Activated T-helper 9 cell treated with anti-CD3 and anti-CD28 coated beads, Interleukin-2, amount 50 U/mL, for 16 hours (primary cell): ENCODE measurements around the gene CTBP1.

ENCODE experiments used
- DNase-seq: peaks from one replicate; pipeline ENCODE4 v3.0.0-alpha.2; 2020; ENCODE audit warnings: low read depth

The CTBP1 gene

DNA sequence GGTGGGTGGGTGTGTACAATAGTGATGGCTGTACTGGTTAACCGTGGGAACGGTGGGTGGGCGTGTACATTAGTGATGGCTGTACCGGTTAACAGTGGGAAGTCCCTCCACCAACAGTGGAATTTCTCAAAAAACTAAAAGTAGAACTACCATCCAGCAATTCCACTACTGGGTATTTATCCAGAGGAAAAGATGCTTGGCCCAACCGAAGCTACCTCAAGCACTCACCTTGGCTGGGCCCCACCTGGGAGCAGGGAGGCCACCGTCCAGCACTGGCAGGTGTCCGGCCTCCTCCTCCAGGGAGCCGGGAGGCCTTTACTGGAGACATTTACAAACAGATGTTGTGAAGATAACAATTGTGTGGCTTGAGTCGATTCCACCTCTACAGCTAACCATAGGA is 34.8 kb upstream of the CTBP1 start:
- no peak for DNase-seq

DNA sequence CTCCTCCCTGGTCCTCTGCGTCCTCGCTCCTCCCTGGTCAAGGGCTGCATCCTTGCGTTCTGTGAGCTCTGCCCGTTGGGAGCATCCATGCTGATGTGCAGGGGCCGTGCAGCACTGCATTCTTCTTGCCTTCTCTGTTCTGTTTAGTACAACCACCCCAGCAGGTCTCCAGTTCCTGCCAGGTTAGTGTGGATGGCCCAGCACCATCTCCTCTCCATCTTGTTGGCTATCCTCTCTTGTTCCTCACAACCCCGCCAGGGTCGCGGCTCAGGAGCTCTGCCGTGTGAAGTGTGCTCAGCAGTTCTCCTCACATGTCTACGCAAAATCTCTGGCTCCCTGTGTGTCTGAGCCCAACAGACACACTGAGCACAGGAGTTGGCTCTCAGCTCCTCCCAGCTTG is 30.3 kb upstream of the CTBP1 start:
- DNase-seq, result no peak

DNA sequence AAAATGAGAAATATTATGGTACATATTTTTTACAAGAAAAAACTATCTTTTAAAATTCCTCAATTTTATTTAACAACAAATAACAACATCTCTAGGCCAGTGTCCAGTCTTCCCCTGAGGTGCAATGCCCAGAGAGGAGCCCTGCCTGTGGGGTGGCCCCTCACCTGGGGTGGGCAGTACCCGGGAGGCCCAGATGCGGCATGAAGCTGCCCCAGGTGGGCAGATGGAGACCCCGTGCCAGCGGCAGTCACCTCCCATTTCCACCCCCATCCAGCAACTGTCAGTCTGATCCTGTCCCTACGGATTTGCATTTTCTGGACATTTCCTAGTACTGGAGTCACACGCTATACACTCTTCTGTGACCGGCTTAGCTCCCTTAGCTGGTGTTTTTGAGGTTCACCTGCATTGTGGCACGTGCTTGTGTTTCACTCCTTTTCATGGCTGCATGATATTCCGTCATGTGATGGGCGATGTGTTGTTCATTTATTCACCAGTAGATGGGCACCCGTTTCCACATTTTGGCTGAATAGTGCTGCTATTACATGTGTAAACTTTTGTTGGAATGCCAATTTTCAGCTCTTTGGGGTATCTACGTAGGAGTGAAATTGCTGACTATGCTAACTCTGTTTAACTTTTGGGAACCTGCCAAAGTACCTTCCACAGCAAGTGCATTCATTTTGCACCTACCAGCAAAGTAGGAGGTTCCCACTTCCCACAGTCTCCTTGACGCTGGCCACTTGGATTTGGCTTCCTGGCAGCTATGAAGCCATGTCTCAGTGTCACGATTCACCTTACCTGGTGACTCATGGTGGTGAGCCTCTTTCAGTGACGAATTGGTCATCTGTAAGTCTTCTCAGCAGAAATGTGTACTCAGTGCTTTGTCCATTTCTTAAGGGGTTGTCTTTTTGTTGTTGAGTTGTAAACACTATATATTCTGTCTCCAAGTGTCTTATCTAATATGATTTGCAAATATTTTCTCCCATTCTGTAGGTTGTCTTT is 29.0 kb upstream of the CTBP1 start:
- no peak for DNase-seq

DNA sequence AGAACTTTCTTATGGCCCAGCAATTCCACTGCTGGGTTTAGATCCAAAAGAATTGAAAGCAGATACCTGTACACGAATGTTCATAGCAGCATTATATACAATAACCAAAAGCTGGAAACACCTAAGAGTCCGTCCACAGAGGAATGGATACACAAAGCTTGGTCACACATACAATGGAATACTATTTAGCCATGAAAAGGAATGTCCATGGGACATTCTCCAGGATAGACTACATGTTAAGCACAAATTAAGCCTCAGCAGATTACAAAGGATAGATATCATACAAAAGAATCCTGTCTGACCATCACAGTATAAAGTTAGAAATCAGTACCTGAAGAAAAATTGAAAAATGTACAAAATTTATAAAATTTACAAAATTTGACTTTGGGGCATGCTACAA is 28.1 kb upstream of the CTBP1 start:
- no peak for DNase-seq

DNA sequence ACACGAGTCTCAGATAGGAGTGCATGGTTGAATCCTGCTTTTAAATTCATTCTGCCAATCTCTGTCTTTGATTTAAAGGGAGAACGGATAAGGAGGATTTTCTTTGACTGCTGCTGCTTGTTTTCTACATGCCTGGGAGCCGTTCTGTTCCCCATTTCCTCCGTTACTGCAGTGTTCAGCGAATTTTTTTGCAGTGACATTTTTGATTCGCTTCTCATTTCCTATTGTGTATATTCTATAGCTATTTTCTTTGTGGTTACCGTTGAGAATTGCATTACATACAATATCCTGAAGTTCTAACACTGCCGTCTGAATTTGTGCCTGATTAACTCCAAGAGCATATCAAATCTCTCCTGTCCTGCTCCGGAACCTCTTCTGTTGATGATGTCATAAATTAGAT is 25.9 kb upstream of the CTBP1 start:
- no peak for DNase-seq

DNA sequence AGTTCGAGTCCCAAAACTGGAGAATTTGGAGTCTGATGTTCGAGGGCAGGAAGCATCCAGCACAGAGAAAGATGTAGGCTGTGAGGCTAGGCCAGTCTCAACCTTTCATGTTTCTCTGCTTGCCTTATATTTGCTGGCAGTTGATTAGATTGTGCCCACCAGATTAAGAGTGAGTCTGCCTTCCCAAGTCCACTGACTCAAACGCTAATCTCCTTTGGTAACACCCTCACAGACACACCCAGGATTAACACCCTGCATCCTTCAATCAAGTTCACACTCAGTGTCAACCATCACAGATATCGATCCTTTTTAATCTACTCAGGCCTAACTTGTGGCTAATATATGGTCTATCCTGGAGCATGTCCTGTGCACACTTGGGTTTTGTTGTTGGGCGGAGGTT is 22.8 kb upstream of the CTBP1 start:
- no peak for DNase-seq

DNA sequence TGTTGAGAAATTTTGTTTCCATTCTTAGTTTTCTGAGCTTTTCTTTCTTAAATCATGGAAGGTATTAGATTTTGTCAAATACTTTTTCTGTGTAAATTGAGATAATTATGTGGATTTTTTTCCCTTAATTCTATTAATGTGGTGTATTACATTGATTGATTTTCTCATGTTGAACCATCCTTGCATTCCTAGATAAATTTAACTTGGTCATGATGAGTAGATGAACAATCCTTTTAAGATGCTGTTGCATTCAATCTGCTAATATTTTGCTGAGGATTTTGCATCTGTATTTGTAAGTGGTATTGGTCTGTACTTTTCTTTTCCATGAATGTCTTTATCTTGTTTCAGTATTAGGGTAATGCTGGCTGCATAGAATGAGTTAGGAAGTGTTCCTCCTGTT is 20.3 kb upstream of the CTBP1 start:
- DNase-seq, result no peak

DNA sequence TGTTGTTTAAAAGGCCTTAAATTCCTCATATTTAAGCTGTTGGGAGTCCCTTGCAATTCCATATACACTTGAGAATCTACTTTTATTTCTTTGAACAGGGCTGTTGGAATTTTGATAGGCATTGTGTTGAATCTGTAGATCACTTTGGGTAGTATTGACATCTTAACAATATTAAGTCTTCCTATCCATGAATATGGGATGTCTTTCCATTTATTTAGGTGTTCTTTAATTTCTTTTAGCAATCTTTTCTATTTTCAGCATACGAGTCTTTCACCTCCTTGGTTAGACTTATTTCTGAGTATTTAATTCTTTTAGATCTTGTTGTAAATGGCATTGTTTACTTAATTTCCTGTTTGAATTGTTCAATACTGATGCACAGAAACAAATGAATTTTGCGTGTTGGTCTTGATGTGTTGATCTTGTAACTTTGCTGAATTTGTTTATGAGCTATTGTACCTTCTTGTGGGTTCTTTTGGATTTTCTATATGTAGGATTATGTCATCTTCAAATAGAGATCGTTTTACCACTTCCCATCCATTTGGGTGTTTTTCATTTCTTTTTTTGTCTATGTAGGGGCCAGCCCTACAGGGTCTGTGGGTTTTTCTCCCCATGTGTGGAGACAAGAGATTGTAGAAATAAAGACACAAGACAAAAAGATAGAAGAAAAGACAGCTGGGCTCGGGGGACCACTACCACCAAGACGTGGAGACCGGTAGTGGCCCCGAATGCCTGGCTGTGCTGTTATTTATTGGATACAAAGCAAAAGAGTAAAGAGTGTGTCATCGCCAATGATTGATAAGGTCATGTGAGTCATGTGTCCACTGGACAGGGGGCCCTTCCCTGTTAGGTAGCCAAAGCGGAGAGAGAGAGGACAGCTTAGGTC is 18.2 kb upstream of the CTBP1 start:
- no peak for DNase-seq

DNA sequence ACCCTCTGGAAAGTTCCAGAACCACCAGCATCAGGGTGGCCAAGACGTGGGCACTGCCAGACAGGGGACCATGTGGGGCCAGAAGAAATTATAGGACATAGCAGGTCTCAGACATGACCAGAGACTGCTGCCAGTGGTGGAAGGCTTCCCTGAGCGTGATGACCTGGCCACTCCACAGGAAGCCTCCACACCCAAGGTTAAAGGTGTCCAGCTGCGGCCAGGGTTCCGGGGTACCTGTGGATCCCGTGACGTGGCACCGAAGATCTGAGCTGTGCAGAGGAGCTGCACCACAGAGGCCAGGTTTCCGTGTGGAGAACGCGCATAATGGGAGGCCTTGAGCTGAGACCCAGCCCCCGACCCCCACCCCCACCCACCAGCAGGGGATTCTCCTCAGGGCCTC is 16.4 kb upstream of the CTBP1 start:
- no peak for DNase-seq

DNA sequence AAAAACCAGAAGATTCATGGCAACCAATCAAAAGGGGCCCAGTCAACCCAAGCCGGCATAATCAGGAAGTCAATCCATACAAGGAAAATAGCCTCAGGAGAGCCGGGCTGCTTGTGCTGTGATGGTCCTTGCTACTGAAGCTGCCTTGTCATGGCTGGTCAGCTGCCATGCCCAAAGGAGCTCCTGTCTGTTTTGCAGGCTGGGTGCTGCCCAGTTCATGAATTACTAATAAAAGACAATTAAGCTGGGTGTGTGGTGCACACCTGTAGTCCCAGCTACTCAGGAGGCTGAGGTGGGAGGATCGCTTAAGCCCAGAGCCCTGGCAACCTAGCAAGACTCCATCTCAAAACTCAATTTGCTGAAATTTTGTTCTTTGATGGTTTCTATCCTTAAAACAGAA is 16.0 kb upstream of the CTBP1 start:
- no peak for DNase-seq

DNA sequence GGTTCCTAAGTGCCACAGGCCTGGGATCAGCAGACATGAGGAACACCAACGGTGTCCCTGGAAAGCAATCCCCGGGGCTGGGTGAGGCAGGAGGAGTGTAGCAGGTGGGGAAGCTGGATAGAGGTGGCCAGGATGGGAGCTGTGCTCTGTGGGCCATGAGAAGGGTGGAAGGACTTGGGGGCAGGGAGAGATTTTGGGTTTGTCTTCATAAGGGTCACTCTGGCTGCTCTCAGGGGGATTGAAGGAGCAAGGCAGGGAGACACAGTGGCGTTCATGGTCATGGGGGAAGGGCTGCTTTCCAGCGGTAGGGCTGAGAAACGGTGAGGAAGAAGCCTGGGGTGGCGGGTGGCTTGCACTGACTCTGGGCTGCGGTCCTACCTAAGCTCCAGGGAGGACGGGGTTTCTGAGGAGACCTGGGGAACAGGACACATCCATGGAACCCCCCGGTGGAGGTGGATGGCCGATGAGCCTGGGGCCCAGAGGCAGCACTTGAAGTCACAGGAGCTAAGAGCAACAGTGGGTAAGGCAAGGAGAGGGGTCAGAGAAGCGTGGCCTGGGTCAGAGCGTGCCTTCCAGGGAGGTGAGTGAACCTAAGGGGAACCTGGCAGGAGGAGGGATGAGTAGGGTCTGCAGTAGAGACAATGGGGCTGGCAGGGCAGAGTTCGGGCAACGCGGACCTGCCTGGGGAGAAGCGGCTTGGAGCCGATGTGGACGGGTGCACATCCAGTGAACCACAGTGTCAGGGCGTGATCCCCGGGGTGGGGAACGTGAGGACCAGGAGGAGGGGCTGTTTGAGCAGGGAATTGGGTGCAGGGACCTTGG is 12.4 kb upstream of the CTBP1 start:
- DNase-seq, result no peak

DNA sequence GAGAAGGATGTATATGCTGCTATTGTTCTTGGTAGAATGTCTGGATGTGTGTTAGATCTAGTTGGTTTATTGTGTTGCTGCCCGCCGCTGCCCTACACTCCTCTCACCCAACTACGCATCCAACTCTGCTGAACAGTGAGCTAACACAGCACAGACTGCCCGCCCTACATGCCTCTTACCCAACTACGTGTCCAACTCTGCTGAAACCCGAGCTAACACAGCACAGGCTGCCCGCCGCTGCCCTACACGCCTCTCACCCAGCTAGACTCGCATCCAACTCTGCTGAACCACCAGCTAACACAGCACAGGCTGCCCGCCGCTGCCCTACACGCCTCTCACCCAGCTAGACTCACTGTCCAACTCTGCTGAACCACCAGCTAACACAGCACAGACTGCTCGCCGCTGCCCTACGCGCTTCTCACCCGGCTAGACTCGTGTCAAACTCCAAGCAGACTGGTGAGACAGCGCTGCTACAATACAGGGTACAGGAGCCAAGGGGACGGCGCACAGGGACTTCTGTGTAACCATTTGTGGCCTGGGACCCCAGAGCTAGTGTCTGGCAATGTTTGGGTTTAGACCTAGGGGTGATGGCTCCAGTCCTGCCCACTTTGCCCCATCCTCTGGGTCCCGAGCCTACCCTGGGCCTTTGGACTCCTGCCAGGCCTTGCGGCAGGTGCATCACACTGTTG is 11.6 kb upstream of the CTBP1 start:
- DNase-seq, result no peak

DNA sequence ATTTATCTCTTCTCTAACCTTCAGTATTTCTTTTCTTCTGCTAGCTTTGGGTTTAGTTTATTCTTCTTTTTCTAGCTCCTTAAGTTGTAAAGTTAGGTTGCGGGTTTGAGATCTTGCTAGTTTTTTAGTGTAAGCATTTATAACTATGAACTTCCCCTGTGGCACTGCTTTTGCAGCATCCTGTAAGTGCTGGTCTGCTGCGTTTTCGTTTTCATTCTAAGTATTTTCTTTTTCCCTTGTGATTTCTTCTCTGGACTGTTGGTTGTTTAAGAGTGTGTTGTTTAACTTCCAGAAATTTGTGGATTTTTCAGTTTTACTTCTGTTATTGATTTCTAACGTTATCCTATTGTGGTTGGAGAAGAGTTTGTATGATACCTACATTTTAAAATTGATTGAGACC is 11.0 kb upstream of the CTBP1 start:
- no peak for DNase-seq

DNA sequence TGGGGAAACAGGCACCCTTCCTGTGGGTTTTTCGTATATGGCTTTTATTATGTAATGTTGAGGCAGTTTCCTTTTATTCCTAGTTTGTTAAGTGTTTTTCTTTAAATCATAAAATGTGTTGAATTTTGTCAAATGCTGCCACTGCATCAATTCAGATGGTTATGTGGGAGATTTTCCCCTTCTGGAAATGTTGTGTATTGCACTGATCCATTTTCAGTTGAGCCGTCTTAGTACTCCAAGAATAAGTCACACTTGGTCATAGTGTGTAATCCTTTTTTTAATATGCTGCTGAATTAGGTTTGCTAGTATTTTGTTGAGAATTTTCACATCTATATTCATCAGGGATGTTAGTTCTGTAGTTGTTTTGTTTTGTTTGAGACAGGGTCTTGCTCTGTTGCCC is 9.5 kb upstream of the CTBP1 start:
- no peak for DNase-seq

DNA sequence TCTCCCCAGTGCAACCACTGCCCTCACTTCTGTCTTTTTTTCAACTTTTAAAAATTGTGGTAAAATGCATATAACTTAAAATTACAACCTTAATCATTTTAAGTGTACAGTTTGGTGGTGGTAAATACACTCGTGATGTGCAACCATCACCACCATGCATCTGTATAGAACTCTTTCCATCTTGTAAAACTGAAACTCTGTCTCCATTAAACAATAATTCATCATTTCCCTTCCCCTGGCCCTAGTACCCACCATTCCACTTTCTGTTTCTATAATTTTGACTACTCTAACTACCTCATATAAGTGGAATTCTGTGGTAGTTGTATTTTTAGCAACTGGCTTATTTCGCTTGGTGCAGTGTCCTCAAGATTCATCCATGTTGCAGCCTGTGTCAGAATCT is 6.8 kb upstream of the CTBP1 start:
- DNase-seq, result no peak

DNA sequence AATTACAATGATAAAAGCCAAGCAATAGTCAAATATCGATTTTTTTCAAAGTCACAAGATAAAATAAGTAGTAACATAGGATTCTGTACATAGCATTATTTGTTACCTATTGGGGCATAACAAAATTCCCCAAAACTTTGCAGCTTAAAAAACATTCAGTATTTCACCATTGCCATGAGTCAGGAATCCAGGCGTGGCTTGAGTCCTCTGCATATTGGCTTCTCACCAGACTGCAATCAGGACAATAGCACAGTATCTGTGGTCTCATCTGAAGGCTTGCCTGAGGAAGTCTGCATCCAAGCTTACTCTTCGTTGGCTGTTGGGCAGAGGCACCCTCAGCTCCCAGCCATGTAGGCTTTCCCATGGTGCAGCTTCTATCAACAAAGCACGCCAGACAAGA is 6.2 kb upstream of the CTBP1 start:
- no peak for DNase-seq

DNA sequence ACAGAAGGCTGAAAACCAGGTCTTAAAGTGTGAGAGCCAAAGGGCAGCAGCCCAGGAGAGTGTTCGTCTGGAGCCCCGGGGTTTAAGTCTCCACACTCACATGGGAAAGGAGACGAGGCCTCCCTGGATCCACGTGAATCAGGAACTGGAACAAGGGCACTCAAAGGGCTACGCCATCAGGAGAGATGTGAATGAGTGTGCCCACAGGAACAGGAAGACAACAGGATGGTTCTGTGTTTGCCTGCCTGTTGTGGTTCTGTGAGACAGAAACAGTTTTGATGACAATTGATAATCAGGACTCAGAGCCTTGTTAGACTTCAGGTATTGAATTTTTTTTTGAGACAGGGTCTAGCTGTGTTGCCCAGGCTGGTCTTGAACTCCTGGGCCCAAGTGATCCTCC is 4.9 kb upstream of the CTBP1 start:
- no peak for DNase-seq

DNA sequence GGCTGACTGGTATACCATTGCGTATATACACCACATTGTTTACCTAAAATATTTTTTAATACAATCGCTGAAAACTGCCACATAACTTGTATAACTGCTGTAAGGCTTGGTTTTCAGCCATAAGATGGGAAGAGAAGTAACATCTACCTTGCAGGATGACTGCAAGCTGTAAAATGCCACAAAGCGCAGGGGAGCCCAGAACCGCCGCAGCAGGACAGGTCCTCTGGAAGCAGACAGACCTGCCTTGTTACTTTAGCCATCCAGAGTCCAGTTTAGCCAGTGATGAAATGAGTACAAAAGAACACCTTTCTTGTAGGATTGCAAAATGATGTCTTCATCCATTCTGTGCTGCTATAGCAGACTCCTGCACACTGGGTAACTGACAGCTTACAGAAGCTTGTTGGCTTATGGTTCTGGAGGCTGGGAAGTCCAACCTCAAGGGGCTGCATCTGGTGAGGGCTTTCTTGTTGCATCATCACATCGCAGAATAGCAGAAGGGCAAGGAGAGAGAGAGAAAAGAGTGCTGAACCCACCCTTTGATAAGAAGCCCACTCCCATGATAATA is 4.1 kb upstream of the CTBP1 start:
- DNase-seq, result no peak

DNA sequence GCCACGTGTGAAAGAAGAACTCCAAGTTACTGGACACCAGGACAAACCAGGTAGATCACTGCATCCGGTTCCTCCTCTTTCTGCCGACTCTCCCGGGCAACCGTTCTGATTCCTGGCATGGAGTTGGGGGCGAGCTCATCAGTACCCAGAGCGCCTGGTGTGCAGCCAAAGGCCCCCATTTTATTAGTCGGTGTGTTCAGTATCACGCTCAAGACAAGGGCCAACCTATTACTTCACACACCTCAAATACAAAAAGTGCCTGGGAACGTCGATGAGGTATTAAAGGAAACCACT is 2.8 kb upstream of the CTBP1 start:
- DNase-seq, result no peak

DNA sequence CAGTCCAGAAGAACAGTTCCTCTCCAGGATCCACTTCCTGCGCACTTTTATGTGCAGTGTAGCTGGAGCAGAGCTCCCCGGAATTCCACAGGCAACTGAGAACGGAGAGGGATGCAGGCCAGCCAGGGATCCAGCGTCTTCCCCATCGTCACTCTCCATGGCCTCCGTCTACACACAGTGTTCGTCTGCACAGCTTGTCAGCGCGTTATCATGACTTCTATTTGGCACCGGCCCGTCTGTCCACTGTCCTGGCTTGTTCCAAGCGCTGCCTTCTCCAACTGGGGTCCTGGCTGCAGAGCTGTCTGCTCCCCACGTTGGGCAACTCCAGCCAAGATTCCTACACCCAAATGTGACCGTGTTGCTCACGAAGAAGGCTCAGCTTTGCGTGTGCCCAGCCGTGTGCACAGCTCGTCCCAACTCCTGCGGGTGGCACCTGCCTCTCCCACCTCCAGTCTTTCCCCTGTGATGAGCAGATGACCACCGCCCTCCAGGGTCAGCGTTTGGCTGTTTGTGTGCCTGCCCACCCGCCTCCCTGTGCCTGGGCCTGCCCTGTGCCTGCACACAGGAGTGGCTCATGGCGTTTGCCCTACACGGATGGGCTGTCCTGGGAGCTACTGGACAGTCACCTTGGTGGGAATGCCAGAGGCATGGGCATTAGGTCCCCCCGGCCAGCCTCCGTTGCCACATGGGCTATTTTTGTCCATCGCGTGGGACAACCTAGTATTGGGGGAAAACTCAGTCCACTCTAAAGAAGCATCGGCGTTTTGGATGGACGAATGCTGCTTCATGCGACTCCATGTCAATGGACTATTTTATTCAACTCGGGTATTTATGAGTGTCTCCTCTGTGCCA is 2.2 kb upstream of the CTBP1 start:
- no peak for DNase-seq

DNA sequence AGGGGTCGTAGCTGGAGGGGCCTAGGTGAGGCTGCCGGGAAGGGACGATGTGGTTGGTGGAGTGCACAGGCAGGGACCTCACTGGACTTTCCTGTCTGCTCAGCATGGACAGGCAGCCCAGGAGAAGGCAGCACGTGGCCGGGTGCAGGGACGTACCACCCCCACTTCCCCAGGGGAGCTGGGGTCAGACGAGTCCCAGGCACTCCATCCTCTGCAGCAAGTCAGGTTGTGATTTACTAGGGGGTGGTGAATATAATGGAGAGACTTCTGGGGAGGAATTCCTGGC is 1.5 kb upstream of the CTBP1 start:
- DNase-seq, result no peak
